ENCODE results near the gene RNASE4.
A peak's percentile ranks its signal among the peaks of the same experiment; 100 is the strongest.

RNASE4 gene

DNA sequence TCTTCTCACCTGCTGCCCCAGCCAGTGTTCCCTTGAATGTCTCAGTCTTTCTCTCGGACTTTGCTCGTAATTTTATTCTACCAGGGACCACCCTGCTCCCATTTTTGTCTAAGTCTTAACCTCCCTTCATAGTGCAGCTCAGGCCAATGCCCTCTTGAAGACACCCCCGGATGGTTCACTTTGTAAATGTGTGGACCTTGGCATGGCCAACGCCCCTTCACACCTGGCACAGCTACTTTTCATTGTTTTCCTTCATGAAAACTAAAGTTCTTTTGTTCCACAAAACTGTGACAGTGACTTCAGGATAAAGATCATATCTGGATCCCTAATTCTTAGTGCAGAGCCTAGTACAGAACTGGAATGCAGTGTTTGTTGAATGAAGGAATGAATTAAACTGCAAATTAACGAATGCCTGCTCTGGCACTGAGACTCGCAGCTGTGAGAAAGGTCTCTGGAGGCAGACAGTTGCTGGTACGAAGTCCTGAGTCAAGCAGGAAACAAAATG is 3.5 kb upstream of the RNASE4 start:
- TF ChIP-seq CTCF (IDR thresholded peaks at IDR 0.05; ENCODE audit: insufficient read depth, low read length, missing control alignments), result no peak
- H3K4me3 ChIP-seq (ENCODE audit: low read depth, low read length), result peak overlapping the region; percentile 96
- no peak for DNase-seq (ENCODE audit: low read depth, low spot score)
- ChIA-PET CTCF (interaction anchor here (0.6 to 6.6 kb wide), 9 partner anchors 10 to 424 kb away, joined by 3 to 50 read pairs (median 6); no protein-coding TSS in a partner anchor), POLR2A (interaction anchor here (1.0 to 1.8 kb wide), 4 partner anchors 12 to 338 kb away, joined by 3 to 12 read pairs (median 5); partner anchors contain the start of gene PARP2)

GRCh38 chr14:20681348-20682126 is 2.8 kb upstream of the RNASE4 start:
- TF ChIP-seq CTCF (IDR thresholded peaks at IDR 0.05; ENCODE audit: insufficient read depth, low read length, missing control alignments), result no peak
- CTCF ChIA-PET, result interaction anchor here (1.0 to 6.6 kb wide), 12 partner anchors 10 to 424 kb away, joined by 3 to 50 read pairs (median 6); no protein-coding TSS in a partner anchor
- peak overlapping the region; percentile 96 for H3K4me3 ChIP-seq (ENCODE audit: low read depth, low read length)
- POLR2A ChIA-PET, result interaction anchor here (0.7 to 1.8 kb wide), 7 partner anchors 10 to 338 kb away, joined by 3 to 12 read pairs (median 3); partner anchors contain the start of genes PARP2, PIP4P1 and TEP1
- no peak for DNase-seq (ENCODE audit: low read depth, low spot score)

DNA sequence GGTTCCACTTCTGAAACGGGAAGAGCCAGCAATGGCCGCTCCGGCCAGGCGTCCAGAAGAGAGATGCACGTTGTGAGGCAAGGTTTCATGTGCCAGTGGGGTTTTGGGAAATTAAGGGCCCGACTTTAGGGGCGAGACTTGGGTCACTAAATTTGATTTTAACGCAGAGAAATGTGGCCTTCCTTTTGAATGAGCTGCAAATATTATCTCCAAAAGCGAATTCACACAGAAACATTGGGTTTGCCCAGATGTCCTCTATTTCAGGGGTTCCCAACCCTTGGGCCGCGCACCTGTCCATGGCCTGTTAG is 2.3 kb upstream of the RNASE4 start:
- no peak for TF ChIP-seq CTCF (IDR thresholded peaks at IDR 0.05; ENCODE audit: insufficient read depth, low read length, missing control alignments)
- H3K4me3 ChIP-seq (ENCODE audit: low read depth, low read length), result peak overlapping the region; percentile 96
- no peak for DNase-seq (ENCODE audit: low read depth, low spot score)
- CTCF ChIA-PET, result interaction anchor here (1.1 to 6.6 kb wide), 10 partner anchors 9 to 355 kb away, joined by 3 to 50 read pairs (median 6); no protein-coding TSS in a partner anchor
- POLR2A ChIA-PET, result interaction anchor here (0.7 to 1.8 kb wide), 5 partner anchors 9 to 339 kb away, joined by 3 to 12 read pairs (median 4); partner anchors contain the start of genes PARP2, PIP4P1 and TEP1

DNA sequence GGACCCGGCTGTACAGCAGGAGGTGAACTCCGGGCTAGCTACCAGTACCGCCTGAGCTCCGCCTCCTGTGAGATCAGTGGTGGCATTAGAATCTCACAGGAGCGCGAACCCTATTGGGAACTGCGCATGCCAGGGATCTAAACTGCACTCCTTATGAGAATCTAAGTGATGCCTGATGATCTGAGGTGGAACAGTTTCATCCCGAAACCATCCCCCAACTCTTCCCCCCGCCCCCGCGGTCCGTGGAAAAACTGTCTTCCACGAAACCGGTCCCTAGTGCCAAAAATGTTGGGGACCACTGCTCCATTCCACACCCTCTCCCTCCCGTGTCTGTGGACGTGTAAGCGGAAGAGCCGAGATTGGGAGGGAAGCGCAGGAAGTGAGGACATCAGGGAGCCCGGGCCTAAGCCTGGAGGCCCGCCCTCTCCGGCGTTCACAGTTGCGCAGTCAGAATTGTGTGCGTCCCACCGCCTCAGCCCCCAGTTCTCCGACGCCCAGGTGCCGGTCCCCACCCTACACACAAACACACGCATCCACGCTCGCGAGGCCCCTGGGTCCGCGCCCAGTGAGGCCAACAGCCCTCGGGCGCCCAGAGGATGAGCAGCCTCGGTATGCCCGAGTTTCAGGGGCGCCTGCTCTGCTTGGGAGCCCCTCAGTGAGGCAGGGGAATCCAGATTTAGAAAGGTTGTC is 1.8 kb upstream of the RNASE4 start:
- DNase-seq (ENCODE audit: low read depth, low spot score), result no peak
- TF ChIP-seq CTCF (IDR thresholded peaks at IDR 0.05; ENCODE audit: insufficient read depth, low read length, missing control alignments), result no peak
- H3K4me3 ChIP-seq (ENCODE audit: low read depth, low read length), result peak overlapping the region; percentile 96
- POLR2A ChIA-PET, result interaction anchor here (0.7 to 2.4 kb wide), 9 partner anchors 9 to 340 kb away, joined by 3 to 17 read pairs (median 4); partner anchors contain the start of genes PARP2, PIP4P1 and TEP1
- CTCF ChIA-PET, result interaction anchor here (1.1 to 6.6 kb wide), 13 partner anchors 9 to 355 kb away, joined by 3 to 50 read pairs (median 6); no protein-coding TSS in a partner anchor

DNA sequence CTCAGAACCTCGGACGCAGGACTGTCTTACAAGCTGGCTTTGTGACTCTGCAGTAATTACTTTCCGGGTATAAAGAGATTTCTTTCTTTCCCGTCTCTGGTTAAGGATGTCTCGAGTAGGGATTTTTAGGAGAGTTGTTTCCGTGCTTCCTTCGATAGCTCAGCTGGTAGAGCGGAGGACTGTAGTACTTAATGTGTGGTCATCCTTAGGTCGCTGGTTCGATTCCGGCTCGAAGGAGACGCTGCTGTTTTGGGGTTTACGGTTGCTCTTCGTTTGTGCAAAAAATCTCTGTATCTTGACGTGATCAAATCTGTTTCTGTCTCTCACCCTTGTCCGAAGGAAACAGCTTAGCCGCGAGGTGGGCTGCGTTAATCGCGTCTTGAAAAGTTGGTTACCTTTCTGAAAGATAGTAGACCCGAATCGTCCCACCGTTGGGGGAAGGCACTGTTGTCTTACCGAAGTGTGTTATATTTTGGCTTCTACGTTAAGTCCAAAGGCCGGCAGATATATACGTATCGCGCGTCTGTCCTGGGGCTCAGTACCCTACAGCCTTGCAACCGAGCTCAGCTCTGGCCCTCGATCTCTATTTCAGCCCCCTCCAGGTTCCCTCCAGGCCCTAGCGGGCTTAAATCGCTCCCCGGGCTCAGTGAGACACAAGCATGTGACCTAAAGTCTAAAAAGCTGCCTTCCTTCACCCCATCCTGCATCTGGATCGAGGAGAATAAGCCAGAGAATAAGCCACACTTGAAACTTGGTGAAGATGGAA is 1.1 kb upstream of the RNASE4 start:
- DNase-seq (ENCODE audit: low read depth, low spot score), result peak; percentile 76
- CTCF ChIA-PET, result interaction anchor here (0.9 to 6.6 kb wide), 8 partner anchors 9 to 388 kb away, joined by 3 to 50 read pairs (median 4); no protein-coding TSS in a partner anchor
- POLR2A ChIA-PET, result interaction anchor here (0.5 to 2.4 kb wide), 7 partner anchors 70 to 410 kb away, joined by 3 to 17 read pairs (median 4); partner anchors contain the start of genes APEX1, PARP2 and PIP4P1

More for the DNA sequence above, 1.1 kb upstream of the RNASE4 start:
- TF ChIP-seq CTCF (IDR thresholded peaks at IDR 0.05; ENCODE audit: insufficient read depth, low read length, missing control alignments), result no peak
- peak overlapping the region; percentile 96 for H3K4me3 ChIP-seq (ENCODE audit: low read depth, low read length)

Data from AG04449 (cell line).